Suprapubic skin (tissue), 4 donors: ENCODE measurements around the gene NFATC3. TPM values are rescaled to one million over a fixed set of nuclear protein-coding genes. Genes with fewer than 3 reads are reported as not detected.

ENCODE experiments used
- DNase-seq, 2 donors: peaks; one replicate each; pipeline ENCODE4 v3.0.0-alpha.2; 2019; ENCODE audit warnings: low spot score in 2 of 2
- H3K27ac ChIP-seq: fragments of 200-600 bp; sonication (generic); one replicate; pipeline ENCODE4 v1.5.1; 2019
- H3K27me3 ChIP-seq: fragments of 200-600 bp; sonication (generic); one replicate; pipeline ENCODE4 v1.5.1; 2019
- H3K36me3 ChIP-seq: fragments of 200-600 bp; sonication (generic); one replicate; pipeline ENCODE4 v1.5.1; 2019
- H3K4me1 ChIP-seq: fragments of 200-600 bp; sonication (generic); one replicate; pipeline ENCODE4 v1.5.1; 2019
- H3K4me3 ChIP-seq: fragments of 200-600 bp; sonication (generic); one replicate; pipeline ENCODE4 v1.5.1; 2019; ENCODE audit warnings: mild to moderate bottlenecking
- H3K9me3 ChIP-seq: fragments of 200-600 bp; sonication (generic); one replicate; pipeline ENCODE4 v1.5.1; 2019
- EP300 ChIP-seq: sonication (generic); formaldehyde crosslinking; IDR thresholded peaks from one replicate; pipeline ENCODE4 v1.6.1; 2017; ENCODE audit warnings: antibody characterized with exemption
- POLR2A ChIP-seq, 2 donors: fragments of 450-650 bp; IDR thresholded peaks; one replicate each; pipeline ENCODE4 v1.6.1; 2017; ENCODE audit warnings: antibody characterized with exemption in 2 of 2, mild to moderate bottlenecking in 2 of 2, moderate library complexity in 2 of 2
- POLR2AphosphoS5 ChIP-seq, 3 donors: sonication (generic); formaldehyde crosslinking; IDR thresholded peaks; one replicate each; pipeline ENCODE4 v1.6.1; 2017; ENCODE audit warnings: antibody characterized with exemption in 3 of 3
- WGBS: methylation state at CpG from one replicate; pipeline ENCODE4 v1.1.5; 2018; 5-methylcytosine and 5-hydroxymethylcytosine counted together
- total RNA-seq, 4 donors: library from RNA; depleted of rRNA; stranded (reverse); fragments of >200 nt; gene quantifications; one replicate each; pipeline ENCODE4 v1.1.0, GENCODE V29; 2016
- TF ChIP-seq, protein P1 (sequence below), 2 donors: fragments of 200-600 bp in 1 of 2; fragments of 450-650 bp in 1 of 2; sonication (generic) in 1 of 2; IDR thresholded peaks; one replicate each; pipeline ENCODE4 v1.5.1; 2016 to 2019; ENCODE audit warnings: antibody characterized with exemption in 2 of 2, mild to moderate bottlenecking in 1 of 2, moderate library complexity in 1 of 2

NFATC3 gene
- total RNA-seq, 4 donors from 2014 or later = 32.7 to 58.1 (median 36.9) TPM

GRCh38 chr16:68238029-68238345 is 152.8 kb downstream of the NFATC3 start:
- Histone ChIP-seq H3K4me1 (peaks cover 54% of the 10 kb centered on the region), H3K4me3 (peak overlapping the region; percentile 54), H3K36me3 (no peaks in the 10 kb centered on the region), H3K9me3 (no peaks in the 10 kb centered on the region), H3K27ac (peak overlapping the region; percentile 96), H3K27me3 (no peaks in the 10 kb centered on the region)
- TF ChIP-seq POLR2AphosphoS5 (IDR thresholded peaks at IDR 0.05) = no peak
- TF ChIP-seq, protein P1, sequence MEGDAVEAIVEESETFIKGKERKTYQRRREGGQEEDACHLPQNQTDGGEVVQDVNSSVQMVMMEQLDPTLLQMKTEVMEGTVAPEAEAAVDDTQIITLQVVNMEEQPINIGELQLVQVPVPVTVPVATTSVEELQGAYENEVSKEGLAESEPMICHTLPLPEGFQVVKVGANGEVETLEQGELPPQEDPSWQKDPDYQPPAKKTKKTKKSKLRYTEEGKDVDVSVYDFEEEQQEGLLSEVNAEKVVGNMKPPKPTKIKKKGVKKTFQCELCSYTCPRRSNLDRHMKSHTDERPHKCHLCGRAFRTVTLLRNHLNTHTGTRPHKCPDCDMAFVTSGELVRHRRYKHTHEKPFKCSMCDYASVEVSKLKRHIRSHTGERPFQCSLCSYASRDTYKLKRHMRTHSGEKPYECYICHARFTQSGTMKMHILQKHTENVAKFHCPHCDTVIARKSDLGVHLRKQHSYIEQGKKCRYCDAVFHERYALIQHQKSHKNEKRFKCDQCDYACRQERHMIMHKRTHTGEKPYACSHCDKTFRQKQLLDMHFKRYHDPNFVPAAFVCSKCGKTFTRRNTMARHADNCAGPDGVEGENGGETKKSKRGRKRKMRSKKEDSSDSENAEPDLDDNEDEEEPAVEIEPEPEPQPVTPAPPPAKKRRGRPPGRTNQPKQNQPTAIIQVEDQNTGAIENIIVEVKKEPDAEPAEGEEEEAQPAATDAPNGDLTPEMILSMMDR (IDR thresholded peaks at IDR 0.05) = no peak
- no peak for TF ChIP-seq POLR2A (IDR thresholded peaks at IDR 0.05)
- TF ChIP-seq EP300 = no peak
- DNase-seq = no peak
- WGBS = 14% methylated on average over 20 of the region's 20 CpGs

GRCh38 chr16:68242085-68242484 is 156.9 kb downstream of the NFATC3 start:
- DNase-seq = no peak
- H3K4me3 ChIP-seq = no peak overlapping the region
- H3K9me3 ChIP-seq = no peaks in the 10 kb centered on the region
- no peak for TF ChIP-seq POLR2A (IDR thresholded peaks at IDR 0.05)
- no peak for TF ChIP-seq EP300
- TF ChIP-seq POLR2AphosphoS5 (IDR thresholded peaks at IDR 0.05) = no peak
- TF ChIP-seq, protein P1 (IDR thresholded peaks at IDR 0.05) = no peak
- H3K27me3 ChIP-seq = no peaks in the 10 kb centered on the region
- no peak overlapping the region for H3K27ac ChIP-seq
- H3K36me3 ChIP-seq = no peaks in the 10 kb centered on the region
- H3K4me1 ChIP-seq = peaks cover 42% of the 10 kb centered on the region
- 87% methylated on average over 7 of the region's 7 CpGs for WGBS

GRCh38 chr16:68242926-68243858 is 158.0 kb downstream of the NFATC3 start:
- 88% methylated on average over 9 of the region's 9 CpGs for whole genome bisulfite sequencing
- Histone ChIP-seq H3K9me3 (no peaks in the 10 kb centered on the region), H3K27me3 (no peaks in the 10 kb centered on the region), H3K4me1 (peaks cover 45% of the 10 kb centered on the region), H3K36me3 (no peaks in the 10 kb centered on the region), H3K27ac (no peak overlapping the region), H3K4me3 (no peak overlapping the region)
- DNase-seq = no peak
- TF ChIP-seq POLR2AphosphoS5 (IDR thresholded peaks at IDR 0.05) = no peak
- TF ChIP-seq POLR2A (IDR thresholded peaks at IDR 0.05) = no peak
- no peak for TF ChIP-seq EP300
- TF ChIP-seq, protein P1 (IDR thresholded peaks at IDR 0.05) = no peak

- Histone ChIP-seq H3K4me3 (peak overlapping the region; percentile 87), H3K9me3 (no peaks in the 10 kb centered on the region), H3K27ac (peak overlapping the region; percentile 36), H3K36me3 (peaks cover 9% of the 10 kb centered on the region), H3K4me1 (peaks cover 45% of the 10 kb centered on the region), H3K27me3 (no peaks in the 10 kb centered on the region)
- no peak for DNase-seq
- no peak for TF ChIP-seq POLR2A (IDR thresholded peaks at IDR 0.05)
- TF ChIP-seq POLR2AphosphoS5 (IDR thresholded peaks at IDR 0.05) = no peak
- no peak for TF ChIP-seq EP300
- TF ChIP-seq, protein P1 (IDR thresholded peaks at IDR 0.05) = no peak
- WGBS = 61% methylated on average over 2 of the region's 20 CpGs
Measured at GRCh38 chr16:68244481-68244902, 159.3 kb downstream of the NFATC3 start.
